Progenitor cell of endocrine pancreas (in vitro differentiated cells): ENCODE results near the gene CCDC141. TPM values are rescaled to one million over a fixed set of nuclear protein-coding genes. Genes with fewer than 3 reads are reported as not detected.

Experiments used
- DNase-seq: peaks from one replicate; pipeline ENCODE4 v3.0.0; 2021; ENCODE audit warnings: low spot score; ENCODE audit not compliant: unreplicated experiment
- H3K27ac Mint-ChIP-seq: 2 replicates; pipeline ENCODE4 v1.8.0; 2021; ENCODE audit warnings: mild to moderate bottlenecking, moderate library complexity, mixed read lengths
- H3K27me3 Mint-ChIP-seq: 2 replicates; pipeline ENCODE4 v1.8.0; 2021; ENCODE audit warnings: mixed read lengths
- H3K36me3 Mint-ChIP-seq: 2 replicates; pipeline ENCODE4 v1.8.0; 2022; ENCODE audit warnings: mixed read lengths; ENCODE audit not compliant: insufficient read depth
- H3K4me1 Mint-ChIP-seq: 2 replicates; pipeline ENCODE4 v1.8.0; 2021; ENCODE audit warnings: low read depth, mixed read lengths
- H3K4me3 Mint-ChIP-seq: 2 replicates; pipeline ENCODE4 v1.8.0; 2021; ENCODE audit warnings: low read depth, mild to moderate bottlenecking, moderate library complexity, mixed read lengths
- H3K9me3 Mint-ChIP-seq: 2 replicates; pipeline ENCODE4 v1.8.0; 2021; ENCODE audit warnings: low read depth, mixed read lengths
- CTCF ChIP-seq: fragments of 200-600 bp; sonication (generic); IDR thresholded peaks from one replicate; pipeline ENCODE4 v1.5.0; 2021; ENCODE audit warnings: antibody characterized with exemption, mild to moderate bottlenecking; ENCODE audit not compliant: unreplicated experiment
- total RNA-seq: library from RNA; stranded (reverse); gene quantifications from 2 replicates; pipeline ENCODE4 v1.2.1, GENCODE V29; 2021

CCDC141 gene
- total RNA-seq, 1 donor from 2014 or later, result 14.8 TPM

GRCh38 chr2:178845566-178846457 is 204.1 kb downstream of the CCDC141 start:
- H3K36me3 Mint-ChIP-seq, result peaks cover 14% of the 10 kb centered on the region
- no peaks in the 10 kb centered on the region for H3K4me1 Mint-ChIP-seq
- no peaks in the 10 kb centered on the region for H3K9me3 Mint-ChIP-seq
- no peak for TF ChIP-seq CTCF
- no peak for DNase-seq
- H3K27me3 Mint-ChIP-seq, result no peaks in the 10 kb centered on the region
- H3K4me3 Mint-ChIP-seq, result no peak overlapping the region
- no peak overlapping the region for H3K27ac Mint-ChIP-seq

- no peaks in the 10 kb centered on the region for H3K4me1 Mint-ChIP-seq
- peaks cover 15% of the 10 kb centered on the region for H3K36me3 Mint-ChIP-seq
- no peaks in the 10 kb centered on the region for H3K27me3 Mint-ChIP-seq
- no peak for DNase-seq
- no peak for TF ChIP-seq CTCF
- no peak overlapping the region for H3K27ac Mint-ChIP-seq
- no peak overlapping the region for H3K4me3 Mint-ChIP-seq
- H3K9me3 Mint-ChIP-seq, result no peaks in the 10 kb centered on the region
Measured at GRCh38 chr2:178844701-178845100, 205.2 kb downstream of the CCDC141 start.

GRCh38 chr2:178844269-178844668 is 205.7 kb downstream of the CCDC141 start:
- Mint-ChIP-seq H3K27ac (no peak overlapping the region), H3K36me3 (peaks cover 15% of the 10 kb centered on the region), H3K9me3 (no peaks in the 10 kb centered on the region)

GRCh38 chr2:178843697-178844096 is 206.2 kb downstream of the CCDC141 start:
- H3K4me3 Mint-ChIP-seq, result no peak overlapping the region
- DNase-seq, result no peak
- H3K36me3 Mint-ChIP-seq, result peaks cover 15% of the 10 kb centered on the region
- no peaks in the 10 kb centered on the region for H3K27me3 Mint-ChIP-seq
- TF ChIP-seq CTCF, result no peak
- no peak overlapping the region for H3K27ac Mint-ChIP-seq
- no peaks in the 10 kb centered on the region for H3K4me1 Mint-ChIP-seq
- H3K9me3 Mint-ChIP-seq, result no peaks in the 10 kb centered on the region

More at GRCh38 chr2:178844269-178844668, 205.7 kb downstream of the CCDC141 start:
- Mint-ChIP-seq H3K4me3 (no peak overlapping the region), H3K27me3 (no peaks in the 10 kb centered on the region), H3K4me1 (no peaks in the 10 kb centered on the region)
- DNase-seq, result no peak
- no peak for TF ChIP-seq CTCF

GRCh38 chr2:178836807-178837206 is 213.1 kb downstream of the CCDC141 start:
- no peak overlapping the region for H3K4me3 Mint-ChIP-seq
- TF ChIP-seq CTCF, result no peak
- no peaks in the 10 kb centered on the region for H3K27me3 Mint-ChIP-seq
- no peaks in the 10 kb centered on the region for H3K4me1 Mint-ChIP-seq
- peaks cover 5% of the 10 kb centered on the region for H3K36me3 Mint-ChIP-seq
- no peak for DNase-seq
- no peak overlapping the region for H3K27ac Mint-ChIP-seq
- no peaks in the 10 kb centered on the region for H3K9me3 Mint-ChIP-seq
